ENCODE data around the gene QRSL1.

DNA sequence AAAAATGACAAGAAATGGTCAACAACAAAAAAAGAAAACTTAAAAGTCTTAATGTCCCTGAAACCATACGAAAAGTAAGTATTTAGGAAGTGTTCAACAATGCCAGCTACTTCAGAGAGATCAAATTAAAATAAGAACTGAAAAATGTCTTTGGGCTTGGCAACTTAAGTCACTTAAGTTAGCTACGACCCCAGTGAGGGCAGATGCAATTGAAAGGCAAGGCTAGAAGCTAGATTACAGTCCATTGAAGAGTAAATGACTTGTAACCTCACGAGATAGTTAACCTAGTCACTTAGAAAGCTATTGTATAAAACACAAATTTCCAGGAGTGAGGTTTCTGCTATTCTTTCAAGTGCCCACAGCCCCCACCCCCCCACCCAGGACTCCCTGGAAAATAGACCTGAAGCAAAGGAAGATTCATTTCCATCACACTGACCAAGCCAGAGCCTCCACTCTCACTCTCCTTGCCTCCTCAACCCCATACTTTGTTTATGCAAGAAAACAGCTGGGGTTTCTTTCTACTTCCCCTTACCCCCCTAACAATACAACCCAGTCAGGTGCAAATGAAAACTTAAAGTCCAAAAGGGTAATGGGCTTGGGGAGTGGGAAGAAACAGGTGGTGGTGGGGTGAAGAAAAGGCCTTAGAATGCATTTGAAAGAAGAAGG, 14.7 kb upstream of the QRSL1 start:
- TF ChIP-seq, protein P1, sequence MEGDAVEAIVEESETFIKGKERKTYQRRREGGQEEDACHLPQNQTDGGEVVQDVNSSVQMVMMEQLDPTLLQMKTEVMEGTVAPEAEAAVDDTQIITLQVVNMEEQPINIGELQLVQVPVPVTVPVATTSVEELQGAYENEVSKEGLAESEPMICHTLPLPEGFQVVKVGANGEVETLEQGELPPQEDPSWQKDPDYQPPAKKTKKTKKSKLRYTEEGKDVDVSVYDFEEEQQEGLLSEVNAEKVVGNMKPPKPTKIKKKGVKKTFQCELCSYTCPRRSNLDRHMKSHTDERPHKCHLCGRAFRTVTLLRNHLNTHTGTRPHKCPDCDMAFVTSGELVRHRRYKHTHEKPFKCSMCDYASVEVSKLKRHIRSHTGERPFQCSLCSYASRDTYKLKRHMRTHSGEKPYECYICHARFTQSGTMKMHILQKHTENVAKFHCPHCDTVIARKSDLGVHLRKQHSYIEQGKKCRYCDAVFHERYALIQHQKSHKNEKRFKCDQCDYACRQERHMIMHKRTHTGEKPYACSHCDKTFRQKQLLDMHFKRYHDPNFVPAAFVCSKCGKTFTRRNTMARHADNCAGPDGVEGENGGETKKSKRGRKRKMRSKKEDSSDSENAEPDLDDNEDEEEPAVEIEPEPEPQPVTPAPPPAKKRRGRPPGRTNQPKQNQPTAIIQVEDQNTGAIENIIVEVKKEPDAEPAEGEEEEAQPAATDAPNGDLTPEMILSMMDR (conservative IDR thresholded peaks at IDR 0.05) = no peak
- TF ChIP-seq ZFX (IDR thresholded peaks at IDR 0.05) = no peak
